ENCODE measurements around the gene NOS1AP. TPM values are rescaled to one million over a fixed set of nuclear protein-coding genes. Genes with fewer than 3 reads are reported as not detected.

Gene NOS1AP
- total and polyA plus RNA-seq, 9 of the 15 experiments (the other 6 are each of a cell fraction or from before 2014, with no cell fraction given): 0.07 to 1.5 (median 0.22) TPM

- TF ChIP-seq SMAD4 (CRISPR knock-in tag; conservative IDR thresholded peaks at IDR 0.05) (peak; percentile 83), RBM15 (IDR thresholded peaks at IDR 0.05; ENCODE audit: insufficient read depth, low read length) (no peak), ZBTB49 (CRISPR knock-in tag; IDR thresholded peaks at IDR 0.05; ENCODE audit: borderline replicate concordance) (no peak), TEAD1 (CRISPR knock-in tag; IDR thresholded peaks at IDR 0.05) (peak in 1 of 2 experiments; percentile 61; a peak in 1 of 4 replicates), CREB3 (tag; conservative IDR thresholded peaks at IDR 0.05; ENCODE audit: low read depth) (no peak), PHF8 (IDR thresholded peaks at IDR 0.05; ENCODE audit: borderline replicate concordance, low read length) (no peak), MTA2 (IDR thresholded peaks at IDR 0.05; ENCODE audit: low read depth) (peak; percentile 92), CHD2 (IDR thresholded peaks at IDR 0.05; ENCODE audit: low read depth, low read length) (no peak), NFYB (IDR thresholded peaks at IDR 0.05; ENCODE audit: extremely low read depth, insufficient read length) (no peak), NELFE (IDR thresholded peaks at IDR 0.05; ENCODE audit: insufficient read depth, insufficient read length) (no peak), SRSF1 (IDR thresholded peaks at IDR 0.05; ENCODE audit: low read depth, low read length) (no peak), ETS1 (conservative IDR thresholded peaks at IDR 0.05; ENCODE audit: control insufficient read depth, low read depth, low read length) (peak; percentile 81), ETV5 (CRISPR knock-in tag; IDR thresholded peaks at IDR 0.05; ENCODE audit: low read depth) (peak; percentile 99), BRF1 (IDR thresholded peaks at IDR 0.05; ENCODE audit: borderline replicate concordance, extremely low read depth, insufficient read length) (no peak), ZNF217 (CRISPR knock-in tag; IDR thresholded peaks at IDR 0.05) (no peak), NCOA2 (IDR thresholded peaks at IDR 0.05; ENCODE audit: partially characterized antibody in 2 of 2) (peak in 1 of 2 experiments; percentile 87), NBN (IDR thresholded peaks at IDR 0.05; ENCODE audit: low read depth) (peak; percentile 89), PHB (CRISPR knock-in tag; IDR thresholded peaks at IDR 0.05) (no peak), DLX4 (CRISPR knock-in tag; IDR thresholded peaks at IDR 0.05) (no peak), SUPT5H (IDR thresholded peaks at IDR 0.05) (no peak), FOS (IDR thresholded peaks at IDR 0.05; ENCODE audit: extremely low read depth, insufficient read length) (no peak), MAFF (IDR thresholded peaks at IDR 0.05; ENCODE audit: low read length) (peak; percentile 34; the same call in 1 of the 2 replicates), ZNF561 (CRISPR knock-in tag; conservative IDR thresholded peaks at IDR 0.05) (no peak), ZNF253 (CRISPR knock-in tag; conservative IDR thresholded peaks at IDR 0.05) (no peak)
These were observed 317.1 kb downstream of the NOS1AP start (continued) for GRCh38 chr1:162386292-162387225.
